HepG2 (cell line): ENCODE results near the gene SPP1. TPM values are rescaled to one million over a fixed set of nuclear protein-coding genes. Genes with fewer than 3 reads are reported as not detected.

ENCODE experiments used
- ATAC-seq: fragments of 200-7000 bp; cut with Tn5 transposase; 3 replicates; pipeline ENCODE4 v1.9.1; 2020; ENCODE audit warnings: mild to moderate bottlenecking, moderate library complexity
- BruUV-seq: library from RNA; stranded (reverse); fragments of 400-500 nt; replicated peaks from 2 replicates; lab custom pipeline; 2021; lab: Mats Ljungman, UMichigan
- CTCF ChIA-PET: fragments of 300-600 bp; formaldehyde crosslinking; extraction: SDS; loops from one replicate; lab custom pipeline; 2021; ENCODE audit warnings: low total read pairs, inconsistent platforms, low intra/inter-chr PET ratio; lab: Yijun Ruan, JAX
- POLR2A ChIA-PET: fragments of 350-600 bp; sonication (Branson Sonifier 250); formaldehyde crosslinking; loops from one replicate; lab custom pipeline; 2020; ENCODE audit warnings: antibody characterized with exemption, inconsistent platforms; lab: Yijun Ruan, JAX
- DNase-seq: peaks from one replicate; pipeline ENCODE4 v3.0.0-alpha.2; 2015; ENCODE audit warnings: low spot score
- FAIRE-seq: peaks from 3 replicates; lab custom pipeline; 2011; peaks lifted over from hg19 to GRCh38; lab: Jason Lieb, UNC
- H2AFZ ChIP-seq: one replicate; pipeline ENCODE4 v1.6.1; 2011; ENCODE audit warnings: low read length, inconsistent platforms
- H3K27ac ChIP-seq: fragments of 300-600 bp; 3 replicates; pipeline ENCODE4 v1.8.0; 2011; ENCODE audit warnings: mixed run types, mild to moderate bottlenecking, mixed read lengths, low read length, inconsistent platforms; ENCODE audit not compliant: insufficient read depth; ENCODE audit errors: extremely low read length
- H3K27me3 ChIP-seq, 2 experiments: fragments of 200-600 bp in 1 of 2; 2 replicates in 1 of 2; 3 replicates in 1 of 2; pipeline versions ENCODE4 v1.6.0 to v1.8.0; 2011; ENCODE audit warnings: low read length in 2 of 2, mild to moderate bottlenecking in 2 of 2, moderate library complexity in 2 of 2, inconsistent platforms in 1 of 2; ENCODE audit not compliant: insufficient read depth in 2 of 2, control insufficient read depth in 1 of 2
- H3K36me3 ChIP-seq, 2 experiments: fragments of 200-600 bp in 1 of 2; replicated peaks in 1 of 2; 2 replicates in 1 of 2; 3 replicates in 1 of 2; pipeline versions ENCODE4 v1.5.1 to v1.8.0; 2011; ENCODE audit warnings: low read length in 2 of 2, inconsistent platforms in 1 of 2; ENCODE audit not compliant: insufficient read depth in 2 of 2, control insufficient read depth in 1 of 2
- H3K4me1 ChIP-seq: 2 replicates; pipeline ENCODE4 v1.5.1; 2012; ENCODE audit warnings: low read length, inconsistent platforms; ENCODE audit not compliant: insufficient read depth
- H3K4me2 ChIP-seq: 2 replicates; pipeline ENCODE4 v1.6.0; 2011; ENCODE audit warnings: low read depth, low read length, inconsistent platforms
- H3K4me3 ChIP-seq, 3 experiments: fragments of 200-600 bp in 1 of 3; sonication (generic), shearing (Covaris generic) in 1 of 3; replicated peaks in 1 of 3; 2 replicates each; pipeline ENCODE4 v1.5.1; 2011 to 2016; ENCODE audit warnings: low read length in 3 of 3, inconsistent platforms in 2 of 3, low read depth in 2 of 3, mild to moderate bottlenecking in 2 of 3, control low read depth in 1 of 3, mixed read lengths in 1 of 3; ENCODE audit not compliant: insufficient read depth in 1 of 3
- H3K79me2 ChIP-seq: one replicate; pipeline ENCODE4 v1.6.1; 2011; ENCODE audit warnings: low read length, inconsistent platforms; ENCODE audit not compliant: insufficient read depth
- H3K9ac ChIP-seq: 2 replicates; pipeline ENCODE4 v1.6.0; 2011; ENCODE audit warnings: mild to moderate bottlenecking, low read depth, low read length, inconsistent platforms; ENCODE audit not compliant: insufficient read depth
- H3K9me3 ChIP-seq: 2 replicates; pipeline ENCODE4 v1.5.1; 2012; ENCODE audit warnings: mild to moderate bottlenecking, low read length
- H4K20me1 ChIP-seq: 2 replicates; pipeline ENCODE4 v1.6.0; 2011; ENCODE audit warnings: inconsistent platforms, mild to moderate bottlenecking, low read length, moderate library complexity; ENCODE audit not compliant: insufficient read depth
- GATA4 ChIP-seq: sonication (generic); IDR thresholded peaks from 2 replicates; pipeline ENCODE4 v1.6.1; 2016; ENCODE audit warnings: antibody characterized with exemption, low read depth, borderline replicate concordance
- HHEX ChIP-seq: IDR thresholded peaks from 2 replicates; pipeline ENCODE4 v1.6.1; 2016; ENCODE audit warnings: control low read depth
- MAFK ChIP-seq, 2 experiments: IDR thresholded peaks in 1 of 2; conservative IDR thresholded peaks in 1 of 2; 2 replicates each; pipeline ENCODE4 v1.6.1; 2011; ENCODE audit warnings: improper control_type of control experiment in 2 of 2, low read length in 2 of 2
- REPIN1 ChIP-seq: sonication (generic); formaldehyde crosslinking; IDR thresholded peaks from 2 replicates; pipeline ENCODE4 v1.8.0; 2022; ENCODE audit warnings: missing genetic modification reagents, low read depth, mild to moderate bottlenecking, borderline replicate concordance
- RFX5 ChIP-seq: IDR thresholded peaks from 2 replicates; pipeline ENCODE4 v1.6.1; 2011; ENCODE audit warnings: low read depth, low read length, improper control_type of control experiment
- ZNF329 ChIP-seq: sonication (generic); formaldehyde crosslinking; IDR thresholded peaks from 2 replicates; pipeline ENCODE4 v1.9.0; 2021; ENCODE audit warnings: low read depth, mild to moderate bottlenecking, missing genetic modification reagents
- ZNF576 ChIP-seq: sonication (generic); formaldehyde crosslinking; IDR thresholded peaks from 2 replicates; pipeline ENCODE4 v1.4.0; 2020; ENCODE audit warnings: mild to moderate bottlenecking, missing genetic modification reagents
- WGBS: methylation state at CpG from one replicate; pipeline ENCODE4 v1.1.6; 2017; ENCODE audit warnings: low lambda C conversion rate; 5-methylcytosine and 5-hydroxymethylcytosine counted together
- in situ Hi-C: cut with HindIII; loops from 2 replicates; pipeline ENCODE4 v1.10.0; 2017; ENCODE audit warnings: low pct_unique_long_range_greater_than_20kb; ENCODE audit not compliant: extremely low pct_ligation_motif_present
- intact Hi-C: fragments of 100-400 bp; cut with micrococcal nuclease; formaldehyde crosslinking; loops from one replicate; pipeline ENCODE4 v1.10.0; 2022; ENCODE audit not compliant: unreplicated experiment
- polyA plus RNA-seq, 8 experiments: library from polyadenylated mRNA; depleted of rRNA in 3 of 8; stranded (reverse) in 7 of 8; unstranded in 1 of 8; fragments of >200 nt; fragmentation: Illumina TruSeq in 4 of 8; extraction: Trizol in 4 of 8; gene quantifications; 2 replicates each; pipeline versions ENCODE4 v1.2.1 to v1.2.3, GENCODE V29; 2011 to 2016; ENCODE audit warnings: low read depth in 4 of 8, missing spikeins in 1 of 8, mixed read lengths in 1 of 8; ENCODE audit not compliant: insufficient read depth in 1 of 8
- total RNA-seq, 5 experiments: library from RNA; depleted of rRNA; stranded (reverse); fragments of >200 nt; fragmentation: Illumina TruSeq; extraction: Trizol; gene quantifications; 2 replicates each; pipeline ENCODE4 v1.2.3, GENCODE V29; 2016; ENCODE audit warnings: low read depth in 1 of 5
- TF ChIP-seq, protein P1 (sequence below): sonication (generic); formaldehyde crosslinking; conservative IDR thresholded peaks from 2 replicates; pipeline ENCODE4 v1.8.0; 2022; ENCODE audit warnings: low read depth, missing genetic modification reagents
- TF ChIP-seq, protein P2 (sequence below): sonication (generic); formaldehyde crosslinking; IDR thresholded peaks from 2 replicates; pipeline ENCODE4 v1.5.0; 2020; ENCODE audit warnings: mild to moderate bottlenecking, missing genetic modification reagents

The SPP1 gene
- total and polyA plus RNA-seq, 2 of the 13 experiments (the other 11 are each of a cell fraction or from before 2014, with no cell fraction given): 682 to 788 TPM

- FAIRE-seq (no peak), DNase-seq (no peak), ATAC-seq (no peak)
- H4K20me1 ChIP-seq: no peaks in the 10 kb centered on the region
- no peak overlapping the region for H2AFZ ChIP-seq
- H3K27ac ChIP-seq: no peak overlapping the region
- POLR2A ChIA-PET: no interaction called here
- H3K79me2 ChIP-seq: no peaks in the 10 kb centered on the region
- H3K27me3 ChIP-seq: no peaks in the 10 kb centered on the region
- WGBS: 92% methylated on average over 8 of the region's 8 CpGs
- H3K36me3 ChIP-seq: no peaks in the 10 kb centered on the region
- TF ChIP-seq MAFK (conservative IDR thresholded peaks at IDR 0.05 in 1 of 2, IDR thresholded peaks at IDR 0.05 in 1 of 2; ENCODE audit: low read length in 2 of 2) (peak in 1 of 2 experiments; percentile 38; a peak in 1 of 4 replicates), REPIN1 (no peak), ZNF329 (no peak)
- no TSS peak for BruUV-seq
- H3K9me3 ChIP-seq: no peaks in the 10 kb centered on the region
- intact Hi-C loops: no loop called here
- CTCF ChIA-PET: no interaction called here
- no peak overlapping the region for H3K4me2 ChIP-seq
- in situ Hi-C loops: no loop called here
- peaks cover 32% of the 10 kb centered on the region for H3K4me1 ChIP-seq
- no peak overlapping the region for H3K4me3 ChIP-seq
- H3K9ac ChIP-seq: no peak overlapping the region
Measured at GRCh38 chr4:87944967-87945366, 30.5 kb upstream of the SPP1 start.

GRCh38 chr4:87946766-87947165 lies 28.7 kb upstream of the SPP1 start:
- H3K4me1 ChIP-seq: peaks cover 20% of the 10 kb centered on the region
- no peak overlapping the region for H3K4me2 ChIP-seq
- no peak overlapping the region for H3K4me3 ChIP-seq
- no peaks in the 10 kb centered on the region for H3K36me3 ChIP-seq
- ATAC-seq (no peak), FAIRE-seq (no peak), DNase-seq (no peak)
- in situ Hi-C loops (no loop called here), intact Hi-C loops (no loop called here)
- H2AFZ ChIP-seq: no peak overlapping the region
- no peak overlapping the region for H3K9ac ChIP-seq
- 90% methylated on average over 3 of the region's 3 CpGs for WGBS
- H3K79me2 ChIP-seq: no peaks in the 10 kb centered on the region
- H3K27me3 ChIP-seq: no peaks in the 10 kb centered on the region
- POLR2A ChIA-PET: no interaction called here
- H4K20me1 ChIP-seq: no peaks in the 10 kb centered on the region
- H3K9me3 ChIP-seq: no peaks in the 10 kb centered on the region
- CTCF ChIA-PET: no interaction called here
- TF ChIP-seq GATA4 (no peak), HHEX (CRISPR knock-in tag) (no peak), ZNF576 (CRISPR knock-in tag) (no peak), RFX5 (no peak)
- TF ChIP-seq, protein P1, sequence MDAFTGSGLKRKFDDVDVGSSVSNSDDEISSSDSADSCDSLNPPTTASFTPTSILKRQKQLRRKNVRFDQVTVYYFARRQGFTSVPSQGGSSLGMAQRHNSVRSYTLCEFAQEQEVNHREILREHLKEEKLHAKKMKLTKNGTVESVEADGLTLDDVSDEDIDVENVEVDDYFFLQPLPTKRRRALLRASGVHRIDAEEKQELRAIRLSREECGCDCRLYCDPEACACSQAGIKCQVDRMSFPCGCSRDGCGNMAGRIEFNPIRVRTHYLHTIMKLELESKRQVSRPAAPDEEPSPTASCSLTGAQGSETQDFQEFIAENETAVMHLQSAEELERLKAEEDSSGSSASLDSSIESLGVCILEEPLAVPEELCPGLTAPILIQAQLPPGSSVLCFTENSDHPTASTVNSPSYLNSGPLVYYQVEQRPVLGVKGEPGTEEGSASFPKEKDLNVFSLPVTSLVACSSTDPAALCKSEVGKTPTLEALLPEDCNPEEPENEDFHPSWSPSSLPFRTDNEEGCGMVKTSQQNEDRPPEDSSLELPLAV (CRISPR knock-in tag): no peak
- TF ChIP-seq, protein P2, sequence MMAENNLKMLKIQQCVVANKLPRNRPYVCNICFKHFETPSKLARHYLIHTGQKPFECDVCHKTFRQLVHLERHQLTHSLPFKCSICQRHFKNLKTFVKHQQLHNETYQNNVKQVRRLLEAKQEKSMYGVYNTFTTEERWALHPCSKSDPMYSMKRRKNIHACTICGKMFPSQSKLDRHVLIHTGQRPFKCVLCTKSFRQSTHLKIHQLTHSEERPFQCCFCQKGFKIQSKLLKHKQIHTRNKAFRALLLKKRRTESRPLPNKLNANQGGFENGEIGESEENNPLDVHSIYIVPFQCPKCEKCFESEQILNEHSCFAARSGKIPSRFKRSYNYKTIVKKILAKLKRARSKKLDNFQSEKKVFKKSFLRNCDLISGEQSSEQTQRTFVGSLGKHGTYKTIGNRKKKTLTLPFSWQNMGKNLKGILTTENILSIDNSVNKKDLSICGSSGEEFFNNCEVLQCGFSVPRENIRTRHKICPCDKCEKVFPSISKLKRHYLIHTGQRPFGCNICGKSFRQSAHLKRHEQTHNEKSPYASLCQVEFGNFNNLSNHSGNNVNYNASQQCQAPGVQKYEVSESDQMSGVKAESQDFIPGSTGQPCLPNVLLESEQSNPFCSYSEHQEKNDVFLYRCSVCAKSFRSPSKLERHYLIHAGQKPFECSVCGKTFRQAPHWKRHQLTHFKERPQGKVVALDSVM (CRISPR knock-in tag): no peak
- no peak overlapping the region for H3K27ac ChIP-seq
- BruUV-seq: no TSS peak
